Stimulated activated effector memory CD8-positive, alpha-beta T cell treated with anti-CD3 and anti-CD28 coated beads, Interleukin-12 subunit alpha, Interleukin-12 subunit beta, amount 100 ng/mL, for 72 hours (primary cell): ENCODE data around the gene INSYN2B.
A peak's percentile ranks its signal among the peaks of the same experiment; 100 is the strongest.

Experiments used
- ATAC-seq: fragments of 150-1000 bp; cut with Tn5 transposase; 2 replicates; pipeline ENCODE4 v1.10.0; 2021
- DNase-seq, 2 donors: peaks; one replicate each; pipeline ENCODE4 v3.0.0; 2021 to 2022; ENCODE audit warnings: low spot score in 2 of 2
- H3K27ac Mint-ChIP-seq: one replicate; pipeline ENCODE4 v1.8.0; 2022; ENCODE audit warnings: mild to moderate bottlenecking, mixed read lengths
- H3K36me3 Mint-ChIP-seq: one replicate; pipeline ENCODE4 v1.8.0; 2022; ENCODE audit warnings: mild to moderate bottlenecking, mixed read lengths
- H3K4me1 Mint-ChIP-seq: one replicate; pipeline ENCODE4 v1.8.0; 2022; ENCODE audit warnings: mixed read lengths
- H3K4me3 Mint-ChIP-seq: one replicate; pipeline ENCODE4 v1.8.0; 2022; ENCODE audit warnings: mild to moderate bottlenecking, mixed read lengths
- H3K9me3 Mint-ChIP-seq: one replicate; pipeline ENCODE4 v1.8.0; 2022; ENCODE audit warnings: mixed read lengths

The INSYN2B gene

GRCh38 chr5:169871826-169872490 lies 108.3 kb downstream of the INSYN2B start:
- no peak overlapping the region for H3K4me3 Mint-ChIP-seq
- DNase-seq (no peak), ATAC-seq (no peak)
- no peaks in the 10 kb centered on the region for H3K9me3 Mint-ChIP-seq
- H3K27ac Mint-ChIP-seq, result no peak overlapping the region
- H3K4me1 Mint-ChIP-seq, result peaks cover 18% of the 10 kb centered on the region
- H3K36me3 Mint-ChIP-seq, result peaks cover 38% of the 10 kb centered on the region

- Mint-ChIP-seq H3K4me3 (no peak overlapping the region), H3K27ac (no peak overlapping the region), H3K9me3 (no peaks in the 10 kb centered on the region), H3K4me1 (peaks cover 23% of the 10 kb centered on the region), H3K36me3 (peaks cover 30% of the 10 kb centered on the region)
- DNase-seq (no peak), ATAC-seq (no peak)
These were observed 110.1 kb downstream of the INSYN2B start for GRCh38 chr5:169870211-169870610.

- Mint-ChIP-seq H3K4me3 (no peak overlapping the region), H3K4me1 (peaks cover 23% of the 10 kb centered on the region), H3K36me3 (peaks cover 18% of the 10 kb centered on the region), H3K9me3 (no peaks in the 10 kb centered on the region), H3K27ac (peak overlapping the region; percentile 3)
- no peak for DNase-seq
- no peak for ATAC-seq
These were observed 111.2 kb downstream of the INSYN2B start for GRCh38 chr5:169869066-169869465.

GRCh38 chr5:169867347-169867746 lies 112.9 kb downstream of the INSYN2B start:
- Mint-ChIP-seq H3K9me3 (no peaks in the 10 kb centered on the region), H3K36me3 (peaks cover 17% of the 10 kb centered on the region), H3K4me1 (peaks cover 23% of the 10 kb centered on the region), H3K27ac (no peak overlapping the region), H3K4me3 (no peak overlapping the region)
- ATAC-seq (no peak), DNase-seq (no peak)

GRCh38 chr5:169864483-169864882 lies 115.8 kb downstream of the INSYN2B start:
- Mint-ChIP-seq H3K4me1 (peaks cover 38% of the 10 kb centered on the region), H3K27ac (no peak overlapping the region), H3K9me3 (no peaks in the 10 kb centered on the region), H3K4me3 (no peak overlapping the region), H3K36me3 (peaks cover 25% of the 10 kb centered on the region)
- ATAC-seq (no peak), DNase-seq (no peak)

- peaks cover 23% of the 10 kb centered on the region for H3K36me3 Mint-ChIP-seq
- H3K9me3 Mint-ChIP-seq, result no peaks in the 10 kb centered on the region
- no peak for DNase-seq
- ATAC-seq, result no peak
- H3K4me1 Mint-ChIP-seq, result peaks cover 46% of the 10 kb centered on the region
- H3K27ac Mint-ChIP-seq, result no peak overlapping the region
- H3K4me3 Mint-ChIP-seq, result no peak overlapping the region
These were observed 117.9 kb downstream of the INSYN2B start for GRCh38 chr5:169862391-169862811.

GRCh38 chr5:169861934-169862333 lies 118.4 kb downstream of the INSYN2B start:
- Mint-ChIP-seq H3K4me3 (no peak overlapping the region), H3K9me3 (no peaks in the 10 kb centered on the region), H3K27ac (no peak overlapping the region), H3K36me3 (peaks cover 23% of the 10 kb centered on the region), H3K4me1 (peaks cover 50% of the 10 kb centered on the region)
- DNase-seq (no peak), ATAC-seq (no peak)

GRCh38 chr5:169861433-169861832 lies 118.9 kb downstream of the INSYN2B start:
- no peak overlapping the region for H3K4me3 Mint-ChIP-seq
- H3K9me3 Mint-ChIP-seq, result no peaks in the 10 kb centered on the region
- DNase-seq (no peak), ATAC-seq (no peak)
- H3K4me1 Mint-ChIP-seq, result peaks cover 47% of the 10 kb centered on the region
- H3K36me3 Mint-ChIP-seq, result peaks cover 23% of the 10 kb centered on the region
- no peak overlapping the region for H3K27ac Mint-ChIP-seq

- peaks cover 44% of the 10 kb centered on the region for H3K4me1 Mint-ChIP-seq
These were observed 119.7 kb downstream of the INSYN2B start for GRCh38 chr5:169860585-169860984.

GRCh38 chr5:169856571-169856970 lies 123.7 kb downstream of the INSYN2B start:
- DNase-seq (no peak), ATAC-seq (peak; percentile 97)
- Mint-ChIP-seq H3K36me3 (peaks cover 44% of the 10 kb centered on the region), H3K9me3 (peaks cover under 1% of the 10 kb centered on the region), H3K27ac (no peak overlapping the region), H3K4me3 (no peak overlapping the region), H3K4me1 (peaks cover 46% of the 10 kb centered on the region)

More at GRCh38 chr5:169860585-169860984, 119.7 kb downstream of the INSYN2B start:
- Mint-ChIP-seq H3K27ac (peak overlapping the region; percentile 11), H3K9me3 (no peaks in the 10 kb centered on the region), H3K36me3 (peaks cover 26% of the 10 kb centered on the region), H3K4me3 (no peak overlapping the region)
- DNase-seq, result no peak
- ATAC-seq, result no peak

GRCh38 chr5:169851321-169851850 lies 128.9 kb downstream of the INSYN2B start:
- peaks cover 59% of the 10 kb centered on the region for H3K36me3 Mint-ChIP-seq
- ATAC-seq (no peak), DNase-seq (no peak)
- peaks cover 20% of the 10 kb centered on the region for H3K4me1 Mint-ChIP-seq
- H3K9me3 Mint-ChIP-seq, result peaks cover 13% of the 10 kb centered on the region
- no peak overlapping the region for H3K27ac Mint-ChIP-seq
- H3K4me3 Mint-ChIP-seq, result no peak overlapping the region

- Mint-ChIP-seq H3K4me1 (peaks cover 15% of the 10 kb centered on the region), H3K9me3 (peaks cover 13% of the 10 kb centered on the region), H3K27ac (no peak overlapping the region), H3K36me3 (peaks cover 54% of the 10 kb centered on the region), H3K4me3 (no peak overlapping the region)
- no peak for ATAC-seq
- no peak for DNase-seq
These were observed 129.9 kb downstream of the INSYN2B start for GRCh38 chr5:169850409-169850808.

- H3K4me3 Mint-ChIP-seq, result no peak overlapping the region
- H3K36me3 Mint-ChIP-seq, result peaks cover 54% of the 10 kb centered on the region
- no peak overlapping the region for H3K27ac Mint-ChIP-seq
- peaks cover 13% of the 10 kb centered on the region for H3K9me3 Mint-ChIP-seq
- DNase-seq, result no peak
- H3K4me1 Mint-ChIP-seq, result peaks cover 22% of the 10 kb centered on the region
- ATAC-seq, result no peak
These were observed 131.5 kb downstream of the INSYN2B start for GRCh38 chr5:169848792-169849191.

- no peak overlapping the region for H3K4me3 Mint-ChIP-seq
- DNase-seq (no peak), ATAC-seq (no peak)
- H3K36me3 Mint-ChIP-seq, result peaks cover 56% of the 10 kb centered on the region
- no peak overlapping the region for H3K27ac Mint-ChIP-seq
- H3K4me1 Mint-ChIP-seq, result peaks cover 22% of the 10 kb centered on the region
- peaks cover 13% of the 10 kb centered on the region for H3K9me3 Mint-ChIP-seq
These were observed 132.0 kb downstream of the INSYN2B start for GRCh38 chr5:169848271-169848670.

- H3K36me3 Mint-ChIP-seq, result peaks cover 60% of the 10 kb centered on the region
- ATAC-seq, result no peak
- no peak overlapping the region for H3K27ac Mint-ChIP-seq
- H3K4me1 Mint-ChIP-seq, result peaks cover 22% of the 10 kb centered on the region
- H3K9me3 Mint-ChIP-seq, result peaks cover 13% of the 10 kb centered on the region
- H3K4me3 Mint-ChIP-seq, result no peak overlapping the region
- no peak for DNase-seq
These were observed 132.8 kb downstream of the INSYN2B start for GRCh38 chr5:169847519-169847918.

GRCh38 chr5:169842699-169843098 lies 137.6 kb downstream of the INSYN2B start:
- Mint-ChIP-seq H3K9me3 (no peaks in the 10 kb centered on the region), H3K4me3 (no peak overlapping the region), H3K4me1 (peaks cover 40% of the 10 kb centered on the region), H3K27ac (no peak overlapping the region), H3K36me3 (peaks cover 72% of the 10 kb centered on the region)
- no peak for ATAC-seq
- DNase-seq, result no peak
